H9 (cell line): ENCODE measurements around the gene PSMD8. TPM values are rescaled to one million over a fixed set of nuclear protein-coding genes. Genes with fewer than 3 reads are reported as not detected.

Experiments
- DNase-seq: peaks from one replicate; pipeline ENCODE4 v3.0.0-alpha.2; 2017
- H2AFZ ChIP-seq: one replicate; pipeline ENCODE4 v1.6.1; 2013; ENCODE audit warnings: mild to moderate bottlenecking, low read length, control low read depth, moderate library complexity
- H2AK5ac ChIP-seq: 2 replicates; pipeline ENCODE4 v1.6.1; 2013; ENCODE audit warnings: low read length, control low read depth, mixed read lengths; ENCODE audit not compliant: insufficient read length
- H2BK120ac ChIP-seq: one replicate; pipeline ENCODE4 v1.6.1; 2013; ENCODE audit warnings: low read depth, mild to moderate bottlenecking, low read length, control low read depth, inconsistent platforms; ENCODE audit not compliant: poor library complexity, severe bottlenecking
- H2BK12ac ChIP-seq: 2 replicates; pipeline ENCODE4 v1.6.1; 2013; ENCODE audit warnings: low read length, control low read depth, mixed read lengths, low read depth; ENCODE audit not compliant: insufficient read length
- H2BK15ac ChIP-seq: 2 replicates; pipeline ENCODE4 v1.6.1; 2013; ENCODE audit warnings: low read depth, low read length, control low read depth
- H2BK20ac ChIP-seq: one replicate; pipeline ENCODE4 v1.6.1; 2013; ENCODE audit warnings: low read depth, mild to moderate bottlenecking, low read length, control low read depth, inconsistent platforms; ENCODE audit not compliant: poor library complexity, severe bottlenecking
- H2BK5ac ChIP-seq: 2 replicates; pipeline ENCODE4 v1.6.1; 2013; ENCODE audit warnings: low read length, control low read depth, mixed read lengths; ENCODE audit not compliant: insufficient read length
- H3K14ac ChIP-seq: 2 replicates; pipeline ENCODE4 v1.6.1; 2013; ENCODE audit warnings: low read length, control low read depth; ENCODE audit not compliant: insufficient read depth
- H3K18ac ChIP-seq: 2 replicates; pipeline ENCODE4 v1.6.1; 2013; ENCODE audit warnings: low read depth, mild to moderate bottlenecking, mixed read lengths, low read length, control low read depth; ENCODE audit not compliant: insufficient read length
- H3K23ac ChIP-seq: 2 replicates; pipeline ENCODE4 v1.6.1; 2013; ENCODE audit warnings: low read length, control low read depth, mixed read lengths, low read depth; ENCODE audit not compliant: insufficient read length
- H3K23me2 ChIP-seq: 2 replicates; pipeline ENCODE4 v1.6.1; 2013; ENCODE audit warnings: low read depth, mild to moderate bottlenecking, mixed read lengths, low read length, control low read depth; ENCODE audit not compliant: insufficient read length, poor library complexity, severe bottlenecking
- H3K27ac ChIP-seq: 2 replicates; pipeline ENCODE4 v1.5.1; 2013; ENCODE audit warnings: low read length, control low read depth, mixed read lengths, low read depth; ENCODE audit not compliant: insufficient read length
- H3K27me3 ChIP-seq: 2 replicates; pipeline ENCODE4 v1.6.1; 2013; ENCODE audit warnings: low read length, control low read depth, inconsistent platforms; ENCODE audit not compliant: insufficient read depth
- H3K4ac ChIP-seq: 2 replicates; pipeline ENCODE4 v1.6.1; 2013; ENCODE audit warnings: low read depth, mild to moderate bottlenecking, control low read depth, inconsistent platforms, low read length, moderate library complexity
- H3K4me1 ChIP-seq: 2 replicates; pipeline ENCODE4 v1.6.1; 2013; ENCODE audit warnings: low read length, control low read depth, inconsistent platforms; ENCODE audit not compliant: insufficient read depth
- H3K4me2 ChIP-seq: 2 replicates; pipeline ENCODE4 v1.6.1; 2013; ENCODE audit warnings: low read length, control low read depth, mixed read lengths; ENCODE audit not compliant: insufficient read length, insufficient read depth
- H3K56ac ChIP-seq: 2 replicates; pipeline ENCODE4 v1.6.1; 2013; ENCODE audit warnings: low read depth, mild to moderate bottlenecking, mixed read lengths, low read length, control low read depth; ENCODE audit not compliant: insufficient read length
- H3K79me1 ChIP-seq: 2 replicates; pipeline ENCODE4 v1.6.1; 2013; ENCODE audit warnings: low read depth, mild to moderate bottlenecking, moderate library complexity, low read length, control low read depth, inconsistent platforms; ENCODE audit not compliant: insufficient read depth, poor library complexity, severe bottlenecking
- H3K79me2 ChIP-seq: 2 replicates; pipeline ENCODE4 v1.6.1; 2013; ENCODE audit warnings: low read length, control low read depth, inconsistent platforms; ENCODE audit not compliant: insufficient read depth
- H3K9ac ChIP-seq: 2 replicates; pipeline ENCODE4 v1.6.1; 2013; ENCODE audit warnings: low read length, control low read depth, mixed read lengths; ENCODE audit not compliant: insufficient read length; ENCODE audit errors: extremely low read depth
- H3K9me3 ChIP-seq: one replicate; pipeline ENCODE4 v1.6.1; 2013; ENCODE audit warnings: low read depth, low read length, inconsistent platforms; ENCODE audit not compliant: control insufficient read depth
- H3T11ph ChIP-seq: one replicate; pipeline ENCODE4 v1.6.1; 2013; ENCODE audit warnings: mild to moderate bottlenecking, low read length, control low read depth, inconsistent platforms
- H4K20me1 ChIP-seq: one replicate; pipeline ENCODE4 v1.6.1; 2013; ENCODE audit not compliant: control insufficient read depth, insufficient read length, insufficient read depth
- H4K5ac ChIP-seq: 2 replicates; pipeline ENCODE4 v1.6.1; 2013; ENCODE audit warnings: low read depth, mild to moderate bottlenecking, mixed read lengths, low read length, control low read depth; ENCODE audit not compliant: insufficient read length
- H4K8ac ChIP-seq: replicated peaks from 2 replicates; pipeline ENCODE4 v1.6.1; 2013; ENCODE audit warnings: low read length, control low read depth, mixed read lengths, low read depth; ENCODE audit not compliant: insufficient read length
- H4K91ac ChIP-seq: 2 replicates; pipeline ENCODE4 v1.6.1; 2013; ENCODE audit warnings: low read depth, mild to moderate bottlenecking, moderate library complexity, mixed read lengths, low read length, control low read depth; ENCODE audit not compliant: insufficient read length
- H3K27ac Mint-ChIP-seq, 3 experiments: 2 replicates in 2 of 3; 3 replicates in 1 of 3; pipeline ENCODE4 v1.8.0; 2020 to 2021; ENCODE audit warnings: mixed read lengths in 3 of 3, mild to moderate bottlenecking in 1 of 3, moderate library complexity in 1 of 3
- H3K27me3 Mint-ChIP-seq: 2 replicates; pipeline ENCODE4 v1.8.0; 2021; ENCODE audit warnings: low read depth, mild to moderate bottlenecking, moderate library complexity, mixed read lengths
- H3K36me3 Mint-ChIP-seq, 3 experiments: 2 replicates in 2 of 3; 3 replicates in 1 of 3; pipeline ENCODE4 v1.8.0; 2020 to 2021; ENCODE audit warnings: low read depth in 3 of 3, mixed read lengths in 3 of 3; ENCODE audit not compliant: insufficient read depth in 1 of 3
- H3K4me1 Mint-ChIP-seq, 2 experiments: 2 replicates each; pipeline ENCODE4 v1.8.0; 2020; ENCODE audit warnings: mixed read lengths in 2 of 2
- H3K4me3 Mint-ChIP-seq, 2 experiments: 2 replicates in 1 of 2; 3 replicates in 1 of 2; pipeline ENCODE4 v1.8.0; 2020 to 2021; ENCODE audit warnings: mild to moderate bottlenecking in 2 of 2, mixed read lengths in 2 of 2, moderate library complexity in 1 of 2
- H3K9me3 Mint-ChIP-seq, 2 experiments: 2 replicates in 1 of 2; 3 replicates in 1 of 2; pipeline ENCODE4 v1.8.0; 2020; ENCODE audit warnings: mild to moderate bottlenecking in 2 of 2, mixed read lengths in 2 of 2, moderate library complexity in 1 of 2
- CTCF ChIP-seq: fragments of 200-600 bp; sonication (generic); conservative IDR thresholded peaks from 3 replicates; pipeline ENCODE4 v1.8.0; 2021; ENCODE audit warnings: antibody characterized with exemption, mild to moderate bottlenecking
- WGBS: extraction: QIAGEN DNeasy Blood & Tissue Kit; methylation state at CpG from one replicate; pipeline ENCODE4 v1.1.7; 2013; ENCODE audit warnings: missing lambda C conversion rate, low lambda C conversion rate, mixed read lengths; ENCODE audit not compliant: insufficient read length; ENCODE audit errors: extremely low coverage; 5-methylcytosine and 5-hydroxymethylcytosine counted together
- total RNA-seq: library from RNA; stranded (reverse); gene quantifications from 2 replicates; pipeline ENCODE4 v1.2.1, GENCODE V29; 2021

Gene PSMD8
- total RNA-seq, 1 experiment from 2014 or later: 189 TPM

- H3K4me1 Mint-ChIP-seq: peaks cover 25 to 36% of the 10 kb centered on the region in 2 experiments
- Histone ChIP-seq H2BK20ac (no peak overlapping the region), H3K14ac (peak overlapping the region; percentile 66; the same call in 1 of the 2 replicates), H3K27me3 (no peaks in the 10 kb centered on the region), H2BK120ac (no peak overlapping the region), H3K4ac (no peak overlapping the region), H3K4me1 (no peaks in the 10 kb centered on the region; the same call in 1 of the 2 replicates), H4K91ac (no peak overlapping the region), H3K18ac (no peak overlapping the region), H4K20me1 (no peaks in the 10 kb centered on the region), H3K9ac (no peak overlapping the region), H4K5ac (no peak overlapping the region), H3K4me2 (no peak overlapping the region), H3K79me2 (no peaks in the 10 kb centered on the region; the same call in 1 of the 2 replicates), H4K8ac (no peak overlapping the region), H3K56ac (no peak overlapping the region), H3K9me3 (no peaks in the 10 kb centered on the region), H3T11ph (no peak overlapping the region), H3K79me1 (no peaks in the 10 kb centered on the region), H3K23me2 (peaks cover 35% of the 10 kb centered on the region), H3K27ac (no peak overlapping the region), H2AFZ (no peak overlapping the region), H3K23ac (no peak overlapping the region), H2BK12ac (no peak overlapping the region), H2BK15ac (no peak overlapping the region), H2AK5ac (no peak overlapping the region), H2BK5ac (no peak overlapping the region)
- DNase-seq: no peak
- TF ChIP-seq CTCF: no peak
- no peak overlapping the region for H3K27ac Mint-ChIP-seq
- H3K27me3 Mint-ChIP-seq: peaks cover 7% of the 10 kb centered on the region; the same call in 1 of the 2 replicates
- no peaks in the 10 kb centered on the region for H3K9me3 Mint-ChIP-seq
- no CpG with 5 or more reads among the region's 61 CpGs for WGBS
- H3K36me3 Mint-ChIP-seq: peaks cover 16 to 38% (median 31%) of the 10 kb centered on the region in 3 experiments
- H3K4me3 Mint-ChIP-seq: no peak overlapping the region; a peak in 1 of 5 replicates
Measured at GRCh38 chr19:38386300-38386970, 12.1 kb downstream of the PSMD8 start.
